ENCODE measurements around the gene FXYD6.

DNA sequence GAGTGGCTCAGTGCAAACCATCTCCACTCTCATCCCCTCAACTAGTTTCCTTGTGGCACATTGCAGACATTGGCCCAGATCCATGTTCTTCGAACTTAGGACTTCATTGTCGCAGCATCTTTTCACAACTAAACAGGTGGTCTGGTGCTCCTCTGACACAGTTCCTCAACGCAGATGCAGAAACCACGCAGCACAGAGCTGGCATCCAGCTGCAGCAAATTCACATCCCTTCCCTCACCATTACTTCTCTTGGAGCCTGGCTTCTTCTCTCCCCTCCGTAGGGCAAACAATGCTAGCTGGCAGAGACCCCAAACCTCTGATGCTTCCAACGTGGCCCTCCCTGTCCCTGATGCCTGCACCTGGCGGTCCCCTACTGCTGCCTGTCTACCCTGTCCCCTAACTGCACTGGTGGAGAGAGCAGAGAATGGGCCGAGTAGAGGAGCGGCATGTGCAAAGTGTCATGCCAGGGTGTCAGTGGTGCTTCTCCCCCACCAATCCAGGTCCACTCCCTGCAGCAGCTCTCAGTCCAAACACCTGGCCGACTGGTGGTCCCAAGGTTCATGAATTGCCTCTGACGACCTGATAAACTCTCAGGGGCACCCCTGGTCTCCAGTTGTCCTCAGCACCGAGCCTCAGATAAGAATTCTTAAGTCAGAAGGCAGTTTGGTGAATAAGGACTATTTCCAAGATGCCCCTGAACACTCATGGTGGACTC, 34.6 kb upstream of the FXYD6 start:
- TF ChIP-seq POLR2AphosphoS5 (IDR thresholded peaks at IDR 0.05; ENCODE audit: borderline replicate concordance, low read depth, low read length) (no peak), EZH2 (IDR thresholded peaks at IDR 0.05) (no peak)
